NOMO-1 treated with DMSO at 0.1 percent for 48 hours (cell line): ENCODE results near the gene CRACR2A.

ENCODE experiments used
- DNase-seq: peaks from one replicate; lab custom pipeline; 2025; ENCODE audit not compliant: unreplicated experiment; lab: John Stamatoyannopoulos, UW

CRACR2A gene

GRCh38 chr12:3565985-3566384 is 186.9 kb downstream of the CRACR2A start:
- DNase-seq, result no peak
